Activated naive CD4-positive, alpha-beta T cell treated with anti-CD3 and anti-CD28 coated beads for 36 hours (primary cell): ENCODE results near the gene QRFPR. TPM values are rescaled to one million over a fixed set of nuclear protein-coding genes. Genes with fewer than 3 reads are reported as not detected.
"Not testable (repeated sequence)": the region's sequence is repeated elsewhere in the genome, so short reads cannot be mapped to it uniquely, and the experiment has no call there.

Experiments
- CTCF ChIA-PET: fragments of 350-600 bp; sonication (Branson Sonifier 250); formaldehyde crosslinking; loops from one replicate; lab custom pipeline; 2021; ENCODE audit warnings: antibody characterized with exemption; lab: Charles Lee
- DNase-seq: peaks from one replicate; pipeline ENCODE4 v3.0.0-alpha.2; 2020
- H3K27ac Mint-ChIP-seq: one replicate; pipeline ENCODE4 v1.8.0; 2021; ENCODE audit warnings: mild to moderate bottlenecking, mixed read lengths
- H3K27me3 Mint-ChIP-seq: one replicate; pipeline ENCODE4 v1.8.0; 2021; ENCODE audit warnings: low read depth, mixed read lengths
- H3K36me3 Mint-ChIP-seq: one replicate; pipeline ENCODE4 v1.8.0; 2021; ENCODE audit warnings: low read depth, mixed read lengths
- H3K4me1 Mint-ChIP-seq: one replicate; pipeline ENCODE4 v1.8.0; 2021; ENCODE audit warnings: low read depth, mixed read lengths
- H3K4me3 Mint-ChIP-seq: one replicate; pipeline ENCODE4 v1.8.0; 2021; ENCODE audit warnings: mild to moderate bottlenecking, moderate library complexity, mixed read lengths
- H3K9me3 Mint-ChIP-seq: one replicate; pipeline ENCODE4 v1.8.0; 2021; ENCODE audit warnings: mixed read lengths
- intact Hi-C: fragments of 100-400 bp; cut with micrococcal nuclease; formaldehyde crosslinking; loops from one replicate; pipeline ENCODE4 v1.15.1; 2023
- total RNA-seq, 2 experiments: library from RNA; stranded (reverse); gene quantifications; one replicate each; pipeline ENCODE4 v1.2.3, GENCODE V29; 2021

QRFPR gene
- not detected for total RNA-seq

GRCh38 chr4:121380776-121381462 is at the start of gene QRFPR:
QRFPR (minus strand) TSS chr4:121381018; CDS start chr4:121380647, 371 bp downstream.
- intact Hi-C loops, result no loop called here
- peak; percentile 5 for DNase-seq
- H3K4me3 Mint-ChIP-seq, result peak within 1 kb of the TSS; percentile 63
- peaks cover 6% of the 10 kb centered on the region for H3K4me1 Mint-ChIP-seq
- H3K27ac Mint-ChIP-seq, result no peak within 1 kb of the TSS
- CTCF ChIA-PET, result no interaction called here
- H3K9me3 Mint-ChIP-seq, result no peaks in the 10 kb centered on the region
- H3K27me3 Mint-ChIP-seq, result peaks cover 56% of the 10 kb centered on the region
- no peaks in the 10 kb centered on the region for H3K36me3 Mint-ChIP-seq

GRCh38 chr4:121428721-121429120 is 47.9 kb upstream of the QRFPR start:
- Mint-ChIP-seq H3K4me1 (no peaks in the 10 kb centered on the region), H3K27me3 (peaks cover 23% of the 10 kb centered on the region), H3K27ac (no peak overlapping the region), H3K9me3 (peaks cover 4% of the 10 kb centered on the region), H3K36me3 (no peaks in the 10 kb centered on the region), H3K4me3 (no peak overlapping the region)
- DNase-seq, result no peak
- CTCF ChIA-PET, result interaction anchor here (2.1 kb wide), 1 partner anchor 58 kb away, joined by 6 read pairs; no protein-coding TSS in a partner anchor
- intact Hi-C loops, result no loop called here

GRCh38 chr4:121421594-121421993 is 40.8 kb upstream of the QRFPR start:
- Mint-ChIP-seq H3K27me3 (peaks cover 11% of the 10 kb centered on the region), H3K9me3 (no peaks in the 10 kb centered on the region), H3K27ac (no peak overlapping the region), H3K4me3 (no peak overlapping the region), H3K36me3 (no peaks in the 10 kb centered on the region), H3K4me1 (no peaks in the 10 kb centered on the region)
- intact Hi-C loops, result loop anchor here (5.0 kb wide), 1 partner anchor 49 kb away; no protein-coding TSS in a partner anchor
- no peak for DNase-seq
- CTCF ChIA-PET, result interaction anchor here (2.2 to 2.4 kb wide), 2 partner anchors 51 to 229 kb away, joined by 6 to 10 read pairs; no protein-coding TSS in a partner anchor

- no peaks in the 10 kb centered on the region for H3K36me3 Mint-ChIP-seq
- H3K4me1 Mint-ChIP-seq, result no peaks in the 10 kb centered on the region
- no peak overlapping the region for H3K27ac Mint-ChIP-seq
- CTCF ChIA-PET, result interaction anchor here (0.6 kb wide), 1 partner anchor 71 kb away, joined by 4 read pairs; no protein-coding TSS in a partner anchor
- H3K9me3 Mint-ChIP-seq, result no peaks in the 10 kb centered on the region
- DNase-seq, result no peak
- intact Hi-C loops, result no loop called here
- H3K27me3 Mint-ChIP-seq, result peaks cover 11% of the 10 kb centered on the region
- H3K4me3 Mint-ChIP-seq, result no peak overlapping the region
Measured at GRCh38 chr4:121411151-121411744, 30.4 kb upstream of the QRFPR start.

- H3K4me3 Mint-ChIP-seq, H3K9me3 Mint-ChIP-seq, CTCF ChIA-PET, H3K27me3 Mint-ChIP-seq, H3K27ac Mint-ChIP-seq, intact Hi-C loops, H3K4me1 Mint-ChIP-seq, DNase-seq, H3K36me3 Mint-ChIP-seq: not testable (repeated sequence)
Measured at GRCh38 chr4:121408567-121408966, 27.7 kb upstream of the QRFPR start.

- CTCF ChIA-PET, result no interaction called here
- Mint-ChIP-seq H3K4me1 (no peaks in the 10 kb centered on the region), H3K36me3 (no peaks in the 10 kb centered on the region), H3K27me3 (no peaks in the 10 kb centered on the region), H3K27ac (no peak overlapping the region), H3K9me3 (no peaks in the 10 kb centered on the region), H3K4me3 (no peak overlapping the region)
- no peak for DNase-seq
- intact Hi-C loops, result no loop called here
Measured at GRCh38 chr4:121400632-121401031, 19.8 kb upstream of the QRFPR start.

GRCh38 chr4:121397941-121398601 is 17.3 kb upstream of the QRFPR start:
- Mint-ChIP-seq H3K27me3 (no peaks in the 10 kb centered on the region), H3K27ac (no peak overlapping the region), H3K36me3 (no peaks in the 10 kb centered on the region), H3K4me3 (no peak overlapping the region), H3K4me1 (no peaks in the 10 kb centered on the region), H3K9me3 (no peaks in the 10 kb centered on the region)
- DNase-seq, result no peak
- intact Hi-C loops, result no loop called here
- CTCF ChIA-PET, result interaction anchor here (2.2 kb wide), 1 partner anchor 27 kb away, joined by 10 read pairs; no protein-coding TSS in a partner anchor

- no peak overlapping the region for H3K4me3 Mint-ChIP-seq
- H3K36me3 Mint-ChIP-seq, result no peaks in the 10 kb centered on the region
- no peak for DNase-seq
- H3K27ac Mint-ChIP-seq, result no peak overlapping the region
- H3K9me3 Mint-ChIP-seq, result no peaks in the 10 kb centered on the region
- CTCF ChIA-PET, result no interaction called here
- H3K4me1 Mint-ChIP-seq, result no peaks in the 10 kb centered on the region
- no peaks in the 10 kb centered on the region for H3K27me3 Mint-ChIP-seq
- intact Hi-C loops, result no loop called here
Measured at GRCh38 chr4:121397434-121397833, 16.6 kb upstream of the QRFPR start.

GRCh38 chr4:121392426-121393086 is 11.7 kb upstream of the QRFPR start:
- intact Hi-C loops, result no loop called here
- Mint-ChIP-seq H3K27me3 (no peaks in the 10 kb centered on the region), H3K4me1 (no peaks in the 10 kb centered on the region), H3K4me3 (no peak overlapping the region), H3K27ac (no peak overlapping the region), H3K36me3 (no peaks in the 10 kb centered on the region), H3K9me3 (peaks cover 3% of the 10 kb centered on the region)
- CTCF ChIA-PET, result no interaction called here
- DNase-seq, result no peak

- Mint-ChIP-seq H3K4me1 (no peaks in the 10 kb centered on the region), H3K9me3 (peaks cover 3% of the 10 kb centered on the region), H3K36me3 (no peaks in the 10 kb centered on the region), H3K27me3 (peaks cover 15% of the 10 kb centered on the region), H3K4me3 (no peak overlapping the region), H3K27ac (no peak overlapping the region)
- intact Hi-C loops, result no loop called here
- CTCF ChIA-PET, result interaction anchor here (1.0 kb wide), 1 partner anchor 19 kb away, joined by 4 read pairs; no protein-coding TSS in a partner anchor
- no peak for DNase-seq
Measured at GRCh38 chr4:121390335-121390734, 9.5 kb upstream of the QRFPR start.

GRCh38 chr4:121379276-121379675 is 1.5 kb downstream of the QRFPR start:
- H3K27ac Mint-ChIP-seq, result no peak overlapping the region
- H3K27me3 Mint-ChIP-seq, result peaks cover 56% of the 10 kb centered on the region
- no peak for DNase-seq
- H3K9me3 Mint-ChIP-seq, result no peaks in the 10 kb centered on the region
- H3K36me3 Mint-ChIP-seq, result no peaks in the 10 kb centered on the region
- intact Hi-C loops, result no loop called here
- no peak overlapping the region for H3K4me3 Mint-ChIP-seq
- CTCF ChIA-PET, result interaction anchor here (0.7 to 1.3 kb wide), 4 partner anchors 9 to 1524 kb away, joined by 3 to 4 read pairs (median 3); no protein-coding TSS in a partner anchor
- H3K4me1 Mint-ChIP-seq, result peaks cover 6% of the 10 kb centered on the region

GRCh38 chr4:121377076-121377475 is 3.7 kb downstream of the QRFPR start:
- Mint-ChIP-seq H3K36me3 (no peaks in the 10 kb centered on the region), H3K4me1 (peaks cover 6% of the 10 kb centered on the region), H3K27me3 (peaks cover 43% of the 10 kb centered on the region), H3K9me3 (no peaks in the 10 kb centered on the region), H3K27ac (no peak overlapping the region), H3K4me3 (no peak overlapping the region)
- intact Hi-C loops, result no loop called here
- DNase-seq, result no peak
- CTCF ChIA-PET, result no interaction called here
